Stimulated activated CD4-positive, alpha-beta T cell treated with anti-CD3 and anti-CD28 coated beads, Interleukin-12 subunit alpha, Interleukin-12 subunit beta, amount 100 ng/mL, for 24 hours (primary cell): ENCODE results near the gene OXGR1.

Experiments
- DNase-seq, 2 experiments: peaks; one replicate each; pipeline ENCODE4 v3.0.0-alpha.2; 2020; ENCODE audit warnings: low read depth in 2 of 2

OXGR1 gene

DNA sequence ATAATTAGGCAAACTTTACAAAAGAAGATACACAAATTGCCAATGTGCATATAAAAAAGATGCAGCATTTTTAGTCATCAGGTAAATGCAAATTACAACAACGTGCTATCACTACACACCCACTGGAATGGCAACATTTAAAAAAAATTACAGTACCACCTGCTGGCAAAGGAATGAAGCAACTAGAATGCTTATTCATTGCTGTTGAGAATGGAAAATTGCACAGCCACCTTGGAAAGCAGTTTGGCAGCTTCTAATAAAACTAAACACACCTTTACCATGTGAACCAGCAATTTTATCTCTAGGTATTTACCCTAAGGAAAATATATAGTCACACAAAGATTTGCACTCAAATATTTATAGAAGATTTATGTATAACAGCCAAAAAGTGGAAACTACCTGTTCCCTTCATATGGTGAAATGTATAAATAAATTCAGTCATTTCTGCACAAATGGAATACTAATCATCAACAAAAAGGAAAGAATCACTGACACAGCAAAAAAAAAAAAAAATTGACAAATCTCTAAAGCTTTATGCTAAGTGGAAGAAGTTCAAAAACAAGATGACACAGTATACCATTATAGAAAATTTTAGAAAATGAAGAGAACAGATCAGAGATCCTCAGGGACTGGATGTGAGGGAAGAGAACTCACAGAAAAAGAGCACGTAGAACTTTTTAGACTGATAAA, 30.3 kb downstream of the OXGR1 start:
- no peak for DNase-seq

DNA sequence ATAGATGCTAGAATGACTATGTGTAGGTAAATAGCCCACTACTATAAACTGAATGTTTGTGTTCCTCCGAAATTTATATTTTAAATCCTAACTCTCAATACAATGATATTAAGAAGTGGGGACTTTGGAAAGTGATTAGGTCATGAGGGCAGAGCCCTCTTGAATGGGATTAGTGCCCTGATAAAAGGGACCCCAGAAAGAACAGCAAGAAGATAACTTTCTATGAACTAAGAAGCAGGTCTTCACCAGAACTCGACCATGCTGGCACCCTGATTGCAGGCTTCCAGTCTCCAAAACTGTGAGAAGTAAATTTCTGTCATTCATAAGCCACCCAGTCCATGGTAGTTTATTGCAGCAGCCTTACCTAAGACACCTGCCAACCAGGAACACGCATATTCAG, 33.9 kb downstream of the OXGR1 start:
- DNase-seq: no peak

DNA sequence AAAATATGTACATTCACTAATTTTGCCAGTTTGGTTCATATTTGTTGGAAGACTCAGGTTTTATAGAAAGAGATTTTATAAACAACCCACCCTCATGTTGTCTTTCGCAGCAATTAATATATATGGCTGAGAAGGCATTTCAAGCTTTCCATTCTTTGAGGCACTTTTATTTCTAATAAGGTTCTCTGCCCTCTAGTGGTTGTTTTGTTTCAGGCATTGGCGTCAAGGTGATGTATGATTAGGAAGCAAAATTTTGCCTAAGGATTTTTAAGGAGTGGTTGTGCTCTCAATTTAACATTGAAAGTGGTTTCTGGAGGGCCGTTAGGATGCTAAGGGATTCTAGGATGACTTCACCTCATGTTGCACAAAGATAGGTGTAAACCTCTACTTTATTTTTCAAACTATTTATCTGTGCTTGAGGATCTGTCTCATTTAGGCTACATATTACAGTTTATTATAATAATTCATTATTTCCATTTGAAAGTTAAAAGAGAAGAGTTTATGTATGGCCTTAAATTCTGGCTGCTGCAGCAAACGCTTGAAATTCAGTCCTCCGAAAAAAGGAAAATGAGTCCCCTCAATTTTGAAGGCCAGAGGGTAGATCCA, 35.9 kb downstream of the OXGR1 start:
- no peak for DNase-seq

GRCh38 chr13:96952595-96952994, 41.7 kb downstream of the OXGR1 start:
- no peak for DNase-seq

DNA sequence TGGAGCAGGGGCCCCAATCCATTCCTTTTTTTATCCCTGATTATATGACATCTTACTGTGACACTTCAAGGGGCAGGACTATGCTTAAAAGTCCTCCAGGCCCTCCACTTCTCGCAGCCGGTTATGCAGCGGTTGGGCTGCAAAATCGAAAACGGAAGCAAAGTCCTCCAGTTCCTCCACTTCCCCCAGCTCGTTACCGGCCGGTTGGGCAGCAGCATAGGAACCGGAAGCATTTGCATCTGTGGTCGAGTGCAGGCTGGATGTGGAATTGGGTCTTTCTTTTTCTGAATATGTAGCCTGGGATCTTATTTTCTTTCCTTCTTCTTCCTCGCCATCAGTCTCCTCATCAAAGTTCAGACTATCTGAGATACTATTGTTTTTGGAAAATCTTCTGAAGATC, 46.1 kb downstream of the OXGR1 start:
- DNase-seq: no peak

DNA sequence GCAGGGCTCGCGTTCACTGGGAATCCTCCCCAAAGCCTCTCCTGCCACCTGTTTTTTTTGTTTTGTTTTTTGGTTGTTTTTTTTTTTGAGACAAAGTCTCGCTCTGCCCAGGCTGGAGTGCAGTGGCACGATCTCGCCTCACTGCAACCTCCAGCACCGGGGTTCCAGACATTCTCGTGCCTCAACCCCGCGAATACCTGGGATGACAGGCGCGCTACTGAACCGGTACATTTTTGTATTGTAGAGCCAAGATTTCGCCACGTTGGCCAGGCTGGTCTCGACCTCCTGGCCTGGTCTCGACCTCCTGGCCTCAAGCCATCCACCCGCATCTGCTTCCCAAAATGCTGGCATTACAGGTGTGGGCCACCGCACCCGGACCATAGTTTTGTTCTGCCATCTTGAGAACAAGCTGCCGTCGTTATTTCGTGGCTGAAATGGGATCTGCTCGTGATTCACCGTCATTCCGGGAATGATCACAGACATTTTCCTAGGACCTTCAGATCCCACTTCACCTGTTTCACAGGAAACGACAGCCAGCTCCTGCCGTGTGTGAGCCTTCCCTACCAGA, 46.8 kb downstream of the OXGR1 start:
- no peak for DNase-seq

DNA sequence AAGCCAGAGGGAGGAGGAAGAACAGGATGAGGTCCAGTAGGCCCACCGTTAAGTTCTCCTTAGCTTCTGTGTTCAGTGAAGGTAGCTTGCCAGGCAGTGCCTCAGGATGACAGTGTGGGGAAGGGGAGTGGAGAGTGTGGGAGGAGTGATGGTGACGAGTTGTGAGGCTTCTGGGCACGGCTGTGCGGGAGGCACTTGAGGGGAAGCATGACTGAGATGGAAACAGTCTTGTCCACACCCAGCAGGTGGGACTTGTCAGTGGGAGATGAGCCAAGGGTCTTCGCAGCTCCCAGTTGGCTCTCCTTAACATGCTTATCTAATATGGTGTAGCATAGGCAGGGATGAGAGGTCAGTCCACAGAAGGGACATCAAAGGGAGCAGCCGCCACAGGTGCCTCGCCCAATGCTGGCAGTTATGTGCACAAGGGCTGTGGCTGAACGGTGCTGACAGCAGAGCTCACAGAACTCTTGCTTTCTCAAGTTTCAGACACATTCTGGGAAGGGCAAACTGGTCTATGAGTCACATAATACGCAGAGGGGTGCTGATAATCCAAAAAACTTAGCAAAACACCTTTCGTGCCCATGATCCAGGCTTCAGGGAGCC, 47.5 kb downstream of the OXGR1 start:
- no peak for DNase-seq

- no peak for DNase-seq
These were observed 53.3 kb downstream of the OXGR1 start for GRCh38 chr13:96940961-96941360.

DNA sequence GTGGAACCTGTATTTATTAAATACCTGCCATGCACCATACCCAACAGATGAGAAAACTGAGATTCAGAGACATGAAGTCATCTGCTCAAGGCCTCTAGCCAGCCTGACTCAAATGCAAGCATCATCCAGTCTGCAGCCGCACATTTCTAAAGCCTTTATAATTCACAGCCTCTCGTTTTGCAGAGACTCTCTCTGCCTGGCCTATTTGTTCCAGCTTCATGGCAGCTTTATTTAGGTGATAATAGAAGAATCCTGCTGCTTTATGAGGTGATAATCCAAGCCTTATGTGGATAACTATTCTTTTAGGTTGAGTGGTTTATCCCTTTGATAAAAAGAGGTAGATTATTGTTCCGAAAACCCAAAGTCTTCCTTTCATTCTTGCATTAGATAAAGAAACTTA, 58.4 kb downstream of the OXGR1 start:
- no peak for DNase-seq
